Motor neuron (in vitro differentiated cells): ENCODE data around the gene DMBT1. TPM values are rescaled to one million over a fixed set of nuclear protein-coding genes. Genes with fewer than 3 reads are reported as not detected.

Experiments
- ATAC-seq, 8 experiments: fragments of 200-7000 bp; cut with Tn5 transposase; replicated peaks in 6 of 8; 2 replicates each; pipeline ENCODE4 v1.8.0; 2021; ENCODE audit warnings: mild to moderate bottlenecking in 8 of 8, moderate library complexity in 8 of 8
- H3K27ac ChIP-seq, 2 donors: fragments of 250-450 bp; sonication (Bioruptor Pico); 2 replicates each; pipeline ENCODE4 v1.9.0; 2021; ENCODE audit warnings: antibody characterized with exemption in 2 of 2, mild to moderate bottlenecking in 2 of 2, moderate library complexity in 1 of 2
- H3K4me1 ChIP-seq, 2 donors: fragments of 250-450 bp; sonication (Bioruptor Pico); replicated peaks in 1 of 2; 2 replicates each; pipeline ENCODE4 v1.6.1; 2021; ENCODE audit warnings: antibody characterized with exemption in 2 of 2, mild to moderate bottlenecking in 2 of 2, moderate library complexity in 1 of 2
- H3K4me3 ChIP-seq, 5 donors: fragments of 250-450 bp; sonication (Bioruptor Pico); 2 replicates each; pipeline ENCODE4 v1.9.0; 2021; ENCODE audit warnings: antibody characterized with exemption in 5 of 5, mild to moderate bottlenecking in 5 of 5, moderate library complexity in 4 of 5
- WGBS, 10 experiments: fragments of 450-650 bp; shearing (Covaris generic); methylation state at CpG; one replicate each; pipeline ENCODE4 v1.0.0; 2022; 5-methylcytosine and 5-hydroxymethylcytosine counted together
- in situ Hi-C, 9 experiments: fragments of 400-800 bp; cut with MboI; loops; one replicate each; pipeline ENCODE4 v1.15.0; 2021; ENCODE audit warnings: low sequenced_read_pairs in 9 of 9, low pct_unique_long_range_greater_than_20kb in 2 of 9; ENCODE audit not compliant: unreplicated experiment in 9 of 9
- total RNA-seq, 8 experiments: library from RNA; unstranded; fragments of 300-600 nt; gene quantifications; 2 replicates each; pipeline versions ENCODE4 v1.2.3 to v1.2.4, GENCODE V29; 2022

Gene DMBT1
- total RNA-seq: under 1 TPM in 5 of 8 experiments, not detected in 3; 0.03 to 0.76 (median 0.09) TPM

- no peak for ATAC-seq
These were observed at the start of gene DMBT1 for GRCh38 chr10:122560279-122560804. TSS of gene DMBT1 (plus strand) at chr10:122560754. CDS start at chr10:122560771, 17 bp downstream.

GRCh38 chr10:122513053-122513452, 47.5 kb upstream of the DMBT1 start:
- no peak overlapping the region for H3K27ac ChIP-seq
- H3K4me1 ChIP-seq: no peaks in the 10 kb centered on the region
- in situ Hi-C loops: no loop called here
- ATAC-seq: no peak
- 86 to 100% (median 100%) methylated on average over 1 to 4 of the region's 4 CpGs; no CpG with 5 or more reads in 4 of the 10 experiments for WGBS, 10 experiments
- no peak overlapping the region for H3K4me3 ChIP-seq

More at GRCh38 chr10:122560279-122560804, at the start of gene DMBT1:
- H3K4me1 ChIP-seq: no peaks in the 10 kb centered on the region
- H3K4me3 ChIP-seq: no peak within 1 kb of the TSS
- no peak within 1 kb of the TSS for H3K27ac ChIP-seq
- in situ Hi-C loops: loop anchor here (10.0 to 25.0 kb wide), 3 partner anchors 256 to 273 kb away; no protein-coding TSS in a partner anchor
- 33 to 86% (median 67%) methylated on average over 1 to 3 of the region's 4 CpGs; no CpG with 5 or more reads in 2 of the 10 experiments for WGBS, 10 experiments

GRCh38 chr10:122514045-122514840, 46.3 kb upstream of the DMBT1 start:
- in situ Hi-C loops: no loop called here
- ATAC-seq: no peak
- WGBS, 10 experiments: 55 to 93% (median 83%) methylated on average over 2 to 19 of the region's 22 CpGs; no CpG with 5 or more reads in 1 of the 10 experiments
- Histone ChIP-seq H3K27ac (no peak overlapping the region), H3K4me1 (no peaks in the 10 kb centered on the region), H3K4me3 (no peak overlapping the region)

GRCh38 chr10:122515022-122515424, 45.5 kb upstream of the DMBT1 start:
- no peak for ATAC-seq
- Histone ChIP-seq H3K4me3 (no peak overlapping the region), H3K4me1 (no peaks in the 10 kb centered on the region), H3K27ac (no peak overlapping the region)
- in situ Hi-C loops: no loop called here
- WGBS, 10 experiments: 90 to 100% (median 96%) methylated on average over 1 to 3 of the region's 5 CpGs; no CpG with 5 or more reads in 3 of the 10 experiments

- Histone ChIP-seq H3K27ac (no peak overlapping the region), H3K4me1 (no peaks in the 10 kb centered on the region), H3K4me3 (no peak overlapping the region)
- in situ Hi-C loops: no loop called here
- ATAC-seq: no peak
- WGBS, 10 experiments: 40 to 97% (median 83%) methylated on average over 1 to 8 of the region's 16 CpGs; no CpG with 5 or more reads in 3 of the 10 experiments
These were observed 44.8 kb upstream of the DMBT1 start for GRCh38 chr10:122515588-122516231.

GRCh38 chr10:122516734-122517133, 43.8 kb upstream of the DMBT1 start:
- 0 to 88% (median 60%) methylated on average over 1 to 3 of the region's 4 CpGs; no CpG with 5 or more reads in 4 of the 10 experiments for WGBS, 10 experiments
- no peak overlapping the region for H3K4me3 ChIP-seq
- H3K27ac ChIP-seq: no peak overlapping the region
- in situ Hi-C loops: no loop called here
- H3K4me1 ChIP-seq: no peaks in the 10 kb centered on the region
- peak in 5 of 8 experiments; percentile 11 to 53 (median 37) for ATAC-seq

GRCh38 chr10:122519144-122519543, 41.4 kb upstream of the DMBT1 start:
- WGBS, 10 experiments: 60 to 100% (median 70%) methylated on average over 1 of the region's 7 CpGs; no CpG with 5 or more reads in 6 of the 10 experiments
- Histone ChIP-seq H3K27ac (no peak overlapping the region), H3K4me1 (no peaks in the 10 kb centered on the region), H3K4me3 (no peak overlapping the region)
- in situ Hi-C loops: no loop called here
- no peak for ATAC-seq

- H3K27ac ChIP-seq: no peak overlapping the region
- no peaks in the 10 kb centered on the region for H3K4me1 ChIP-seq
- in situ Hi-C loops: no loop called here
- WGBS, 10 experiments: 70 to 100% (median 86%) methylated on average over 1 to 7 of the region's 15 CpGs; no CpG with 5 or more reads in 6 of the 10 experiments
- H3K4me3 ChIP-seq: no peak overlapping the region
- ATAC-seq: no peak
These were observed 40.7 kb upstream of the DMBT1 start for GRCh38 chr10:122519873-122520272.

GRCh38 chr10:122521011-122521410, 39.5 kb upstream of the DMBT1 start:
- WGBS, 10 experiments: 50 to 93% (median 64%) methylated on average over 1 to 3 of the region's 3 CpGs; no CpG with 5 or more reads in 6 of the 10 experiments
- in situ Hi-C loops: no loop called here
- no peak overlapping the region for H3K27ac ChIP-seq
- no peaks in the 10 kb centered on the region for H3K4me1 ChIP-seq
- ATAC-seq: no peak
- H3K4me3 ChIP-seq: no peak overlapping the region

GRCh38 chr10:122524811-122525210, 35.7 kb upstream of the DMBT1 start:
- 80 to 100% (median 95%) methylated on average over 1 to 2 of the region's 3 CpGs; no CpG with 5 or more reads in 6 of the 10 experiments for WGBS, 10 experiments
- ATAC-seq: no peak
- H3K27ac ChIP-seq: no peak overlapping the region
- H3K4me3 ChIP-seq: no peak overlapping the region
- H3K4me1 ChIP-seq: no peaks in the 10 kb centered on the region
- in situ Hi-C loops: no loop called here

- peak in 3 of 8 experiments; percentile 31 to 42 (median 31) for ATAC-seq
- Histone ChIP-seq H3K27ac (no peak overlapping the region), H3K4me1 (no peaks in the 10 kb centered on the region), H3K4me3 (no peak overlapping the region)
- in situ Hi-C loops: no loop called here
- 7 to 59% (median 29%) methylated on average over 2 to 6 of the region's 6 CpGs; no CpG with 5 or more reads in 3 of the 10 experiments for WGBS, 10 experiments
These were observed 34.8 kb upstream of the DMBT1 start for GRCh38 chr10:122525788-122526187.

- no peak overlapping the region for H3K4me3 ChIP-seq
- ATAC-seq: peak in 2 of 8 experiments; percentile 20 to 30
- in situ Hi-C loops: no loop called here
- H3K27ac ChIP-seq: no peak overlapping the region
- WGBS, 10 experiments: 7 to 69% (median 40%) methylated on average over 1 to 4 of the region's 5 CpGs; no CpG with 5 or more reads in 2 of the 10 experiments
- H3K4me1 ChIP-seq: no peaks in the 10 kb centered on the region
These were observed 33.7 kb upstream of the DMBT1 start for GRCh38 chr10:122526892-122527291.

GRCh38 chr10:122530177-122530576, 30.4 kb upstream of the DMBT1 start:
- WGBS, 10 experiments: 20 to 87% (median 60%) methylated on average over 1 to 5 of the region's 11 CpGs; no CpG with 5 or more reads in 4 of the 10 experiments
- H3K4me1 ChIP-seq: no peaks in the 10 kb centered on the region
- no peak overlapping the region for H3K4me3 ChIP-seq
- in situ Hi-C loops: no loop called here
- ATAC-seq: peak in 2 of 8 experiments; percentile 43 to 88
- no peak overlapping the region for H3K27ac ChIP-seq
